ENCODE data around the gene DCXR. TPM values are rescaled to one million over a fixed set of nuclear protein-coding genes. Genes with fewer than 3 reads are reported as not detected.

DCXR gene
- total and polyA plus RNA-seq, 2 of the 13 experiments (the other 11 are each of a cell fraction or from before 2014, with no cell fraction given): 287 to 311 TPM

GRCh38 chr17:82060614-82061013 is 23.1 kb upstream of the DCXR start:
- H4K20me1 ChIP-seq (ENCODE audit: insufficient read depth, low read length): no peaks in the 10 kb centered on the region
- H3K36me3 ChIP-seq (replicated peaks in 1 of 2; ENCODE audit: control insufficient read depth in 1 of 2, insufficient read depth in 2 of 2, low read length in 2 of 2): peaks cover 43 to 65% of the 10 kb centered on the region in 2 experiments
- H3K79me2 ChIP-seq (ENCODE audit: insufficient read depth, low read length): peaks cover 20% of the 10 kb centered on the region
- H2AFZ ChIP-seq (ENCODE audit: low read length): no peak overlapping the region
- CTCF ChIA-PET (ENCODE audit: low intra/inter-chr PET ratio, low total read pairs): no interaction called here
- no peaks in the 10 kb centered on the region for H3K27me3 ChIP-seq (ENCODE audit: control insufficient read depth in 1 of 2, insufficient read depth in 2 of 2, low read length in 2 of 2)
- intact Hi-C loops (cut with micrococcal nuclease; ENCODE audit: unreplicated experiment): no loop called here
- FAIRE-seq: no peak
- no peak overlapping the region for H3K4me3 ChIP-seq (replicated peaks in 1 of 3; ENCODE audit: insufficient read depth in 1 of 3, low read depth in 2 of 3, low read length in 3 of 3)
- H3K27ac ChIP-seq (ENCODE audit: extremely low read length, insufficient read depth, low read length): no peak overlapping the region
- 82% methylated on average over 7 of the region's 14 CpGs for WGBS (ENCODE audit: low lambda C conversion rate)
- no peak for ATAC-seq
- H3K9ac ChIP-seq (ENCODE audit: insufficient read depth, low read depth, low read length): no peak overlapping the region
- H3K9me3 ChIP-seq (ENCODE audit: low read length): no peaks in the 10 kb centered on the region
- no peak for DNase-seq (ENCODE audit: low spot score)
- H3K4me1 ChIP-seq (ENCODE audit: insufficient read depth, low read length): peaks cover 49% of the 10 kb centered on the region
- H3K4me2 ChIP-seq (ENCODE audit: low read depth, low read length): no peak overlapping the region
- no TSS peak for BruUV-seq (replicated peaks)
- POLR2A ChIA-PET: interaction anchor here (1.6 kb wide), 1 partner anchor 23 kb away, joined by 7 read pairs; the partner anchor contains the start of gene DCXR
- in situ Hi-C loops (cut with HindIII; ENCODE audit: extremely low pct_ligation_motif_present, low pct_unique_long_range_greater_than_20kb): no loop called here
- TF ChIP-seq ZHX1 (CRISPR knock-in tag; IDR thresholded peaks at IDR 0.05; ENCODE audit: low read depth) (0 out of 2 replicates have a peak, but pooled peaks have one; percentile 4), HOXA9 (CRISPR knock-in tag; IDR thresholded peaks at IDR 0.05; ENCODE audit: borderline replicate concordance) (no peak), MAX (IDR thresholded peaks at IDR 0.05) (no peak), AGO2 (optimal IDR thresholded peaks at IDR 0.05; ENCODE audit: low read depth, low read length) (peak; percentile 63), ZUFSP (CRISPR knock-in tag; IDR thresholded peaks at IDR 0.05; ENCODE audit: borderline replicate concordance) (no peak), GTF2F1 (IDR thresholded peaks at IDR 0.05; ENCODE audit: low read length) (no peak), CENPX (CRISPR knock-in tag; IDR thresholded peaks at IDR 0.05) (no peak), POLR2A (IDR thresholded peaks at IDR 0.05; ENCODE audit: insufficient read depth in 1 of 2, low read depth in 2 of 2, low read length in 2 of 2) (0 out of 4 replicates have a peak, but pooled peaks of 1 of the 2 experiments have one; percentile 8), RBFOX2 (IDR thresholded peaks at IDR 0.05; ENCODE audit: low read depth, low read length) (peak; percentile 35; the same call in 1 of the 2 replicates)
